ENCODE measurements around the gene KRT16.
"Not testable (repeated sequence)": the region's sequence is repeated elsewhere in the genome, so short reads cannot be mapped to it uniquely, and the experiment has no call there.

KRT16 gene

GRCh38 chr17:41647940-41648410 is 35.4 kb upstream of the KRT16 start:
- peak; percentile 89 to 90 for DNase-seq (ENCODE audit: low read depth in 2 of 2)

- no peak for DNase-seq (ENCODE audit: low read depth in 2 of 2)
Measured at GRCh38 chr17:41647038-41647813, 34.7 kb upstream of the KRT16 start.

DNA sequence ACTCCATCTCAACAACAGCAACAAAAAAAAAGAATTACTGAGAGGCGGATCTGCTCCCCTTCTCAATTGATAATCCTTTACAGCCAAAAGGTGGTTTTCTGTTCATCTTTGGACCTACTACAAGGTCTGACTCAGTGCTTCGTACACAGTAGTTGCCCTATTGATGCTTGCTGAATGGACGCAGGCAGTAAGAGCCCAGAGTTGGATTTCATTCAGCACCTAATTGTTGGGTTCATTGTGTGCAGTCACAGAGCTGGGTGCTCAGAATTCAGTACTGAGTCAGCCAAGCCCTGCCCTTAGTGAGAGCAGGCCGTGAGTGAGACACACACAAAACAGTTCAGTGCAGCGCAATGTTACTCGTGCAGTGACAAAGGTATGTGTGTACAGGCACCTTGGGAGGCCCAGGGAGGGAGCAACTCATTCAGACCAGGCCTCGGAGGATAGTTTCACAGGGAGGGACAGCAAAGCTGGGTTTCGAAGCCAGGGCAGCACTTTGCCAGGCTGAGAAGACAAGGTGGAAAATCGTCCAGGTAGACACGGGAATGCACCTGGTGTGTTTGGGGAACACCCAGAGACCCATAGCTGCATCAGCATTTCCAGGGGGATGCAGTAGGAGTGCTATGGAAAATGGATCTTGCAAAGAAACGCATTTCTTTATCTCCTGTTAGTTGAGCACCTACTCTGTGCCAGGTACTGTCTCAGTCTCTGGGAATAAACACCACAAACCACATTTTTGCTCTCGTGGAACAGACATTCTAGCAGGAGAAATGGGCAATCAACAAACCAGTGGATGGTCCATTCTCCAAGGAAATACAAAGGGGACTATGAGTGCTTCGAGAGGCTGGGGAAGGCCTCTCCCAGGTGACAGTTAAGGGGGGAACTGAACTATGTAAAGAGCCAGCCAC is 29.9 kb upstream of the KRT16 start:
- DNase-seq (ENCODE audit: low read depth in 2 of 2), result no peak

- DNase-seq (ENCODE audit: low read depth in 2 of 2), result not testable (repeated sequence)
Measured at GRCh38 chr17:41640596-41640995, 28.0 kb upstream of the KRT16 start.

GRCh38 chr17:41639492-41640473 is 27.2 kb upstream of the KRT16 start:
- no peak for DNase-seq (ENCODE audit: low read depth in 2 of 2)

DNA sequence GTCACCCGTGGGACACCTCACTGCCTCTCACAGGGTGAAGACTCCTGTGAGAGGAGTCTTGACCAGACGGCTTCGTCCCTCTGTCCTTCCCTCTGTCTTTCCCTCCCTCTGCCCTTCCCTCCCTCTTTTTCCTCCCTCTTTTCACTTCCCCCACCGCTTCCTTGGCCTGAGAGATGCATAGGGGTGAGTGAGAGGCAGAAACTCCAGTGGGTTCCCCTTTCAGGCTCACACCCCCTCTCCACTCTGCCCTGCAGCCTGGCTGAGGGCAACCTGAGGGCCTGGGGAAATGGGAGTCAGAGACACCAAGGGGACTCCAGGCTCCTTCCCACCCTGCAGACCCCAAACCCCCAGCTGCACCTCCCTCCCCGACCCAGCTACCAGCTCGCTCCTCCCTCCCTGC is 26.4 kb upstream of the KRT16 start:
- DNase-seq (ENCODE audit: low read depth in 2 of 2), result no peak

- DNase-seq (ENCODE audit: low read depth in 2 of 2), result no peak
Measured at GRCh38 chr17:41638194-41638593, 25.6 kb upstream of the KRT16 start.

DNA sequence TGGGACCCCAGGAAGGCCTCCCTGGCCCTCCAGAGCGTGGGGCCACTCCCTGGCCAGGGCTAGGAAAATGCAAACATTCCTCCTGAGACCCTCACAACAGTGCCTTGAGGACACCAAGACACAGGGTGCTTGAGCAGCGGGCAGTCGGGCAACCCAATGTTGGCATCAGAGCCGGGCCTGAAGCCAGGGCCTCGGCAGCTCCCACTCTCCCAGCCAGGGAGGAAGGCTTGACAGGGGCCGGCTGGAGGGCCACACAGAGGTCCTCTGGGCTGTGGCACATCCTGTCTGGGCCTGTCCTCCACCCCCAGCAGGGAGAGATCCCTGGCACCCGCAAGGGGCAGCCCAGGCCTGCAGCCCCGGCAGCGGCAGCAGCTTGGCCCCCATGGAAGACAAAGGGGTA is 24.1 kb upstream of the KRT16 start:
- DNase-seq (ENCODE audit: low read depth in 2 of 2), result no peak

DNA sequence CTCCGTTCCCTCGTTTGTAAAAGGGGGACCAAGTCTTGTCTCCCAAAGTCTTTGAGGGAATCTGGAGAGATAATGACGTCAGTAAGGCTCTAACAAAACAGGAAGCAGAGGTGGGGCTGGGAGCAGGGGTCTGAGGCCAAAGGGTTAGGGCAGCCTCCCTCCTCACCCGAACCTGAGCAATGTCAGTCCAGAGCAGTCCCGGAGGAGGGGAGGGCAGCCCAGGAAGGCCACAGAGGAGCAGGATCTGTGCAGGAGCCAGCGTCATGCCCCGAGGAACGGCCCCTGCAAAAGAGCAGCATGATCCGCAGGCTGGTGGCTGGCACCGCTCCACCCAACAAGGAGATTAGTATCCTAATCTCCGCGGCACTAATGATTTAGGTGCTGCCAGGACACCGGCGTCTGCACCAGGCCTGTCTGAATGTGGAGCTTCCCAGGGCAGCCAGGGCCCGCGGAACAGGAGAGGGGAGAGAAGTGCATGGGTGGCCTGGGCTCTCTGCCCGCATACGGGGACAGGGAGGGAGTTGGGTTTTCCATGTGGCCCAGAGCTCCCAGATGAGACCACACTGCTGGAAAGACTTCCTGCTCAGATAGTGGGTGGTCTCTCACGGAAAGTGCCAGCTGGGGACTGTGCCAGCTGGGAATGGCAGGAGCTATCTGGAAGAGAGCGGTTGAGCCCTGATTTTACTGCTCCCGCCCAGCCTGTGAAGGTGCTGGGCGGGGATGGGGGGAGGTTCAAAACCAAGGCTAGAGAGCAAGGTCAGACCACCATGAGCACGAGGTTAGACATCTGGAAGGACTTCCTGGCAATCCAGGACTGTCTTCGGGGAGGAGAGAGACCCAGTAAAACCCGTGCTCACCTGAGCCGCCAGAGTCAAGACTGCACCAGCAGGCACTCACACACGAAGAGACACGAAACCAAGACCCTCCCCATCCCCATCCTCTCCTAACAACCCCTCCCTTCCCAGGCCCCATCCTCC is 22.8 kb upstream of the KRT16 start:
- no peak for DNase-seq (ENCODE audit: low read depth in 2 of 2)

DNA sequence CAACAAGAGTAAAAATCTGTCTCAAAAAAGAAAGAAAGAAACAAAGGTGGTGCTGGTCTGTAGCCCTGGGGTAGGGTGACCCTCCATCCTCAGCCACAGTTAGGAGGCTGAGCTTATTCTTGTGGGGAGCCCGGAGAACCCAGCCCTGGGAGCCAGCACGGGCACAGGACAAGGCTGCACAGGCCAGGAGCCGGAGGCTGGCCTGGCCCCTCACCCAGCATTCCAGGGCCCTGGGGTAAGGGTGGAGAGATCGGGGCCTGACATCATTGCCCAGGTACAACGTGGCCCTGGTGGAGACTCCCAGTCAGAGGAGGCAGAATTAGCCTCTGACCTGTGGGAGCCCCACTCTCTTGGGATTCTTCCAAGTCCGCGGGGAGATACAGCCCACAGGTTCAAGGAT is 22.1 kb upstream of the KRT16 start:
- DNase-seq (ENCODE audit: low read depth in 2 of 2), result no peak

GRCh38 chr17:41633556-41634199 is 21.1 kb upstream of the KRT16 start:
- DNase-seq (ENCODE audit: low read depth in 2 of 2), result no peak

DNA sequence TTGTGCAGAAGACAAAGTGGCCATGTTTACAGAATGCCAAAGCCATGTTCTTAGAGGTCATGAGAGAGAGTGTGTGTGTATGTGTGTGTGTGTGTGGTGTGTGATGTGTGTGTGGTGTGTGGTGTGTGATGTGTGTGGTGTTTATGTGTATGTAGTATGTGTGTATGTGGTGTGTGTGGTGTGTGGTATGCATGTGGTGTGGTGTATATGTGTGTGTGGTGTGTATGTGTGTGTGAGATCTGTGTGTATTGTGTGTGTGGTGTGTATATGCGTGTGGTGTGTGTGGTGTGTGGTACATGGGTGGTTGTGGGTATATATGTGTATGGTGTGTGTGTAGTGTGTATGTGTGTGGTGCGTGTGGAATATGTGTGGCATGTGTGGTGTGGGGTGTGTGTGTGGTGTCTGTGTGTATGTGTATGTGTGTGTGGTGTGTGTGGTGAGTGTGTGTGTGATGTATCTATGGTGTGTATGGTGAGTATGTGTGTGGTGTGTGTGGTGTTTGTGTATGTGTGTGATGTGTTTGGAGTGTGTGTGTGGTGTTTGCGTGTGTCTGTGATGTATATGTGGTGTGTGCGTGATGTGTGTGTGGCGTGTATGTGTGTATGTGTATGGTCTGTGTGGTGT is 20.0 kb upstream of the KRT16 start:
- DNase-seq (ENCODE audit: low read depth in 2 of 2), result no peak

- no peak for DNase-seq (ENCODE audit: low read depth in 2 of 2)
Measured at GRCh38 chr17:41631898-41632285, 19.3 kb upstream of the KRT16 start.

- DNase-seq (ENCODE audit: low read depth in 2 of 2), result no peak
Measured at GRCh38 chr17:41631025-41631897, 18.7 kb upstream of the KRT16 start.

- DNase-seq (ENCODE audit: low read depth in 2 of 2), result no peak
Measured at GRCh38 chr17:41629826-41630670, 17.5 kb upstream of the KRT16 start.

GRCh38 chr17:41629316-41629715 is 16.7 kb upstream of the KRT16 start:
- DNase-seq (ENCODE audit: low read depth in 2 of 2), result no peak

DNA sequence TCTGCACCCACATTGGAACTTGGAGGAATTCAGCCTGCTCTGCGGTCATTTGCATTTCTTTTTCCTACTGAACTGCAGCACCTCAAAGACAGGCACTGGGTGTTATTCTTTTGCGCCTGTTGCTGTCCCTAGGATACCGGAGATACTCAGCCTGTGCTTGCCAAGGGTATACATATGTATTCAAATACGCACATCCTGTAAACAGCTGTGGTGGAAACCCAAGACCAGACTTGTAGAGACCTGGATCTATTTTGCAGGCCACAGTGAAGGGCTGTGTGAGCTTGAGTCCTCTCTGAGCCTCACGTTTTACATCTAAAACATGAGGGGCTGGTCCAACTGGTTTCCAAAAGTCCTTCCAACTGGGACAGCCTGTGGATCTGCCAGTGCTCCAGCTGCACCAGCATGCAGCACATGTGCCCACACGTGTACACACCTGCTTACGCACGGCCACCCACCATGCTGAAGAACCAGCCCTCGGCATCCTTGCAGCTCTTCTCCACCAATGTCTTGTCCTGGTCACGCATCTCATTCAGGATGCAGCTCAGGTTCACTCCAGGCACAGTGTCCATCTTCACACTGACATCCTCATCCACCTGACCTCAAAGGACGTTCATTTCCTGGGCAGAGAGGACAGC is 16.2 kb upstream of the KRT16 start:
- not testable (repeated sequence) for DNase-seq (ENCODE audit: low read depth in 2 of 2)

All from stimulated activated CD4-positive, alpha-beta T cell treated with anti-CD3 and anti-CD28 coated beads, Interleukin-1b, Interleukin-23, amount 100 ng/mL, for 4 hours (primary cell).